ENCODE data around the gene CD244.
"Not testable (repeated sequence)": the region's sequence is repeated elsewhere in the genome, so short reads cannot be mapped to it uniquely, and the experiment has no call there.

Gene CD244, protein sequence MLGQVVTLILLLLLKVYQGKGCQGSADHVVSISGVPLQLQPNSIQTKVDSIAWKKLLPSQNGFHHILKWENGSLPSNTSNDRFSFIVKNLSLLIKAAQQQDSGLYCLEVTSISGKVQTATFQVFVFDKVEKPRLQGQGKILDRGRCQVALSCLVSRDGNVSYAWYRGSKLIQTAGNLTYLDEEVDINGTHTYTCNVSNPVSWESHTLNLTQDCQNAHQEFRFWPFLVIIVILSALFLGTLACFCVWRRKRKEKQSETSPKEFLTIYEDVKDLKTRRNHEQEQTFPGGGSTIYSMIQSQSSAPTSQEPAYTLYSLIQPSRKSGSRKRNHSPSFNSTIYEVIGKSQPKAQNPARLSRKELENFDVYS

GRCh38 chr1:160862203-160863060 lies at the start of gene CD244:
CD244 (minus strand) TSS chr1:160862887; CDS start chr1:160862677, 210 bp downstream.
- peak; percentile 59 for DNase-seq

GRCh38 chr1:160911925-160912324 lies 49.2 kb upstream of the CD244 start:
- DNase-seq = no peak

- no peak for DNase-seq
Observed at GRCh38 chr1:160911441-160911840, 48.8 kb upstream of the CD244 start.

DNA sequence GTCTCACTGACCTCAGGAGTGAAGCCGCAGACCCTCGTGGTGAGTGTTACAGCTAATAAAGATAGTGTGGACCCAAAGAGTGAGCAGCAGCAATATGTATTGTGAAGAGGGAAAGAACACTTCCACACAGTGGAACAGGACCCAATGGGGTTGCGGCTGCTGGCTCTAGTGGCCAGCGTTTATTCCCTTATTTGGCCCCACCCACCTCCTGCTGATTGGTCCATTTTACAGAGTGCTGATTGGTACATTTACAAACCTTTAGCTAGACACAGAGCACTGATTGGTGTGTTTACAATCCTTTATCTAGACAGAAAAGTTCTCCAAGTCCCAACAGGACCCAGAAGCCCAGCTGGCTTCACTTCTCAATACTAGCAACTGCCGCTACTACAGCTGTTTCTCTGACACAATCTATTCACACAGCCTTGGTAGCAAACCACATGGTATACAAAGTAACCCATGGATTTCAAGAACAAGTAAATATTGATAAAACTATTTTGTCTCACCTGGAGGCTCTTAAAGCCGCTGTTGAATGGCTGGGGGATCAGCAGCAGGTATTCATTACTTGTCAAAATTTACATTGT lies 47.6 kb upstream of the CD244 start:
- no peak for DNase-seq

- DNase-seq = no peak
Observed at GRCh38 chr1:160907976-160908375, 45.3 kb upstream of the CD244 start.

DNA sequence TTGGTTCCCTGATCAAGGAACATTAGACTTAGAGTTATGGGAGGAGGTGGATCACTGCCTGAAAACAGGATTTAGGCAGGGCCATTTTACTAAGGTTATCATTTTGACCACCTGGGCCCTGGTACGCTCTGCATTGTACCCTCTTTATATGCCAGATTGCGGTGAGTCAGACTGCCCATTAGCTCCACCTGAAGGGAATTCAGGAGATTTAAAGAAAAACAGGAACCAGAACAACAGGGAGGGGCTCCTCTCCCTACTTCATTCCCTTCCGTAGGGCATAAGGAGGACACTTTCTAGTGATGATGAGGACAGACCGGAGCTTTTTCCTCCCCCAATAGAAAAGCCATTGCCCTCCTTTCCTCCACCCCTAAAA lies 42.9 kb upstream of the CD244 start:
- no peak for DNase-seq

DNA sequence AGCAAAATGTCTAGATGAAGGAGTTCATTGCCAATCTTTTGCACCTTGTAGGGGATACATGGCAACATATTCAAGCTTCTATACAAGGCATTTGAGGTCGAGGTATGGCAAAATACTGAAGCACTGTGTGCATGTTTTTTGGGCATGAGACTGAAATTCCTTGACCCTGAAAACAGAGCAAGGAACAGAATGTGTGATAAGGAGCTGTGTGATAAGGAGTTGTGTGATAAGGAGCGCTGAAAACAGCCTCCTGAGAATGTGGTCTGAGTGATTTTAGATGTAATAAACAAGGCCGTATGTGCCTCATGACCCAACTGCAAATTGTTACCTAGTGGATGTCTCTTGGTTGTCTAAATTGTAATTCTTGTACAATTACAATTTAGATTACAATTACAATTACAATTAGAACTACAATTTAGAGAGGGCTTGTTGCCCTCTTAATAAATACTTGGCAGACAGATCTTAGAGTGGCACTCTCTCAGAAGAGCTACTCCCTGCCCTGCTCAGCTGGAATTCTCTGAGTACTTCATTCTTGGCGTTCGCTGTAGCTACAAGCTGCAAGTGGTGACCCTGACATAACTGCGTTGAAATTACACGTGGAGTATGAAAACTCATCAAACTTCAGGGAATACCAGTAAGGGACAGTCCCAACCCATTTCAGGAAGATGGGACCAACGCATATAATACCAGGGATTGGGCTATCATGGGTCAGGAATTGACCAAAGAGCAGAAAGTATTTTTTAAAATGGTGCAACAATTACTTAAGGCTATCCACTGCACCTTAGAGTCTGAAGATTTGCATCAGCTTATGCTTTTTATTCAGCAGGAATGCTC lies 42.3 kb upstream of the CD244 start:
- DNase-seq = no peak

DNA sequence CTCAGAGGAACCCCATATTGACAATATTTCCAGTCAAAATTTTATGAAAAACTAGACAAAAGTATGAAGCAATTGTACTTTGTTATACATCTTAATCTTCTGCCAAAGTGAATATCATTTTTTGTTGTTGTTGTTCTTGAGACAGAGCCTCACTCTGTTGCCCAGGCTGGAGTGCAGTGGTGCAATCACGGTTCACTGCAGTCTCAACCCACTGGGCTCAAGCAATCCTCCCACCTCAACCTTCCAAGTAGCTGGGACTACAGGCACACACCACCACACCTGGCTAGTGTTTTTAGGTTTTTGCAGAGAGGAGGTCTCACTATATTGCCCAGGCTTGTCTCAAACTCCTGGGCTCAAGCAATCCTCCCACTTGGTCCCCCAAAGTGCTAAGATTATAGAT lies 39.6 kb upstream of the CD244 start:
- DNase-seq = not testable (repeated sequence)

DNA sequence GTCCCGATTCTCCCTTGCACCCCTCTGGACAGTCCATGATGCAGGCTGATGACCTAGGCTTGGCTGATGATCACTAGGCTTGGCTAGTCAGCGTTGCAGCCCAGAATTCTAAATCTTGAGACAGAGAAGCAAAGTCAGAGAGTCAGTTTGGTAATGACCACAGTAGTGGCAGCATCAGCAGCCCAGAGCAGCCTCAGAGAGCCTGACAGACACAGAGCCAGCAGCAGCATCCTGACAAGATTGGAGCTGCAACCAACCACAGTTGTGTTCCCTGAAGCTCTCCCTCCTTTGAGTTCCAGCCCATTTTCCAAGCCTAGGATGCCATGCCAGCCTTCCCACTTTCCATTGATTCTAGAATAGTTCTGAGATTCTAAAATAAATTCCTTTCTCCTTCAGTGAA lies 39.1 kb upstream of the CD244 start:
- no peak for DNase-seq

DNA sequence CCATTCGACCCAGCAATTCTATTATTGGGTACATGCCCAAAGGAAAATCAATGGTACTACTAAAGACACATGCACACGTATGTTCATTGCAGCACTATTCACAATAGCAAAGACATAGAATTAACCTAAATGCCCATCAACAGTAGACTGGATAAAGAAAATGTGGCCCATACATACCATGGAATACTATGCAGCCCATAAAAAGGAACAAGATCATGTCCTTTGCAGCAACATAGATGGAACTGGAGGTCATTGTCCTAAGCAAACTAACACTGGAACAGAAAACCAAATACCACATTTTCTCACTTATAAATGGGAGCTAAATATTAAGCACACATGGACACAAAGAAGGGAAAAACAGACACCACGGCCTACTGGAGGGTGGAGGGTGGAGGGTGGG lies 38.0 kb upstream of the CD244 start:
- not testable (repeated sequence) for DNase-seq

GRCh38 chr1:160894368-160895135 lies 31.9 kb upstream of the CD244 start:
- DNase-seq = not testable (repeated sequence)

GRCh38 chr1:160891474-160891873 lies 28.8 kb upstream of the CD244 start:
- DNase-seq = no peak

- DNase-seq = no peak
Observed at GRCh38 chr1:160888926-160889325, 26.2 kb upstream of the CD244 start.

GRCh38 chr1:160887071-160887470 lies 24.4 kb upstream of the CD244 start:
- no peak for DNase-seq

DNA sequence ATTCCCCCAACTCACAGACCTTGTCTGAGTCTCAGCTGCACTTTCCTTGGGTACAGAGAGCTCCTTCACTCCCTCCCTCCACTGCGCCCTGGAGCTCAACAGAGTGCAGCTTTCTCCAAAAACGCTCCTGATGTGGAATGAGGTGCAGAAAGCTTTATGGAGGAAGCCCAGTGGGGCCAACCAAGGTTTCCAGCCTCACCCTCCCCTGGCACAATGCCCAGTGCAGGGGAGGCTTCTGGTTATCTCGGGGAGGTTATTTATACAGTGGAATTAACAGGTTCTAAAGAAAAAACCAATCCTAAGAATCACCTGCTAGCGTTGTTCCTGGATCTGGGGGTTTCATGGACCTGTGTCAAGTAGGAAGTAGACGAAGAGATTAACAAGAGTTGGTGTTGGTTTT lies 22.4 kb upstream of the CD244 start, which contains the start of gene ITLN1:
Gene ITLN1 (minus strand): TSS at position 139 of the 400 bp plus-strand sequence. CDS start 303 bp downstream, outside the sequence.
- no peak for DNase-seq

GRCh38 chr1:160884579-160884978 lies 21.9 kb upstream of the CD244 start:
- DNase-seq = no peak

DNA sequence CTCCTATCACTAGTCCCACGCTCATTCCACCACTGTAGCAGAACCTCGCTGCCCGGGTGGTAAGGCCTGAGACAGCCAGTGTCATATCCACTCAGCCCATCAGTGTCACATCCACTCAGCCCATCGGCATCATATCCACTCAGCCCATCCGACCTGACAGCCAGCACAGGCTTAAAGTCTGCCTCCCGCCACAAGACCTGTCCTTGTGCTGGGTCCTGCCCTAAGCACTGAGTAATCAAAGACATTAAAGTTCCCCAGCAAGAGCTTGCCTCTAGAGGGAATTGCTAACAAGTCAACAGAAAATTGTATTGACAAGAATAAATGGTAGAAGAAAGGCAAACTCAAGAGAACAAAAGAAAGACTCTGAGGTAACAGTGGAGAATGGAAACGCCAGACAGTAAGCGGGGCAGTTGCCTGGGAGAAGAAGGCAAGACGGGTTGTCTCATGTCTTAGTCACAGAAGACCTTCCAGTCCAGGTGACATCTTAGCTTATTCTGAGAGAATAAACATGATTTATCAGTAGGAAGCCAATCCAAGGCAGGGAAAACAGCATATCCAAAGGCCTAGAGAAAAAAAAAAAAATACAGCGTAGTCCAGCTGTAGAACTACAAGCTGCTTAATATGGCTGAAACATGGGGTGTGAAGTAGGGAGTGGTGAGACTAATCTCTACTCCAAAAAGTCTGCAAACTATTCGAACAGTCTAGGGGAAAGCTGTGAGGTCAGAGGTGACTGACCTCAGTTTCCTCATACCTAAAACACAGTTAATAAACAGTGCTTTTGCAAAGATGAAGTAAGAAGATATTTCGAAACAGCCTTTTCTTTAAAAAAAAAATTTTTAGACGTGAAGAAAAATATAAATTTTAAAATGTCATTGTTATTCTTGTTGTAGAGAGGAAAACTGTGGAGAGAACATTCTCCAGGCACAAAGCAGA lies 21.2 kb upstream of the CD244 start:
- no peak for DNase-seq

GRCh38 chr1:160882582-160882981 lies 19.9 kb upstream of the CD244 start:
- DNase-seq = no peak

DNA sequence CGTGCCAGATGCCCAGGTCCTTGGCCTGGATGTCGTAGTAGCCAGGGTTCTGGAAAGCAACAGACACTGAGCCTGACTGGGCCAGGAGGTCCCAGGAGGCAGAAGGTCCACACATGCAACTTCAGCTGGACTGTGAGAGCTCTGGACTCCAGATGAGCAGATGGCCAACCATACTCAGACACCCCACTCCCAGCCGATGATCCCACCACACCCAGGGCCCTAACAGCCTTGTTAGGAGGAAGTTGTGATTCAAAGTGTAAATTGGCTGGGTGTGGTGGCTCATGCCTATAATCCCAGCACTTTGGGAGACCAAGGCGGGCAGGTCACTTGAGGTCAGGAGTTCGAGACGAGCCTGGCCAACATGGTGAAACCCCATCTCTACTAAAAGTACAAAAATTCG lies 18.6 kb upstream of the CD244 start:
- DNase-seq = not testable (repeated sequence)

DNA sequence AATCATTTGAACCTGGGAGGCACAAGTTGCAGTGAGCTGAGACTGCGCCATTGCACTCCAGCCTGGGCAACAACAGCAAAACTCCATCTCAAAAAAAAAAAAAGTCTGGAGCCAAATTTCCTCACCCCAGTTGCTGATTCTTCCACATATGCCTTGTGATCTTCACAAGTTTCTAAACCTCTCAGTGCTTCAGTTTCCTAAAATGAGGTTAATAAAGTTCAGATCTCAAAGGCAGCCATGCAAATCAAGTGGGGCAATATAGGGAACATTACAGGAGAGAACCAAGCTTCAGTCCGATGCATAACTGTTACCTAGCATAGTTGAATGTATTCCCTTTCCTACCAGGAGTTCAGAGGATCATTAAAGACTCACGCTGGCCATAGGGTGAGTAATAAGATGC lies 17.5 kb upstream of the CD244 start:
- DNase-seq = no peak

DNA sequence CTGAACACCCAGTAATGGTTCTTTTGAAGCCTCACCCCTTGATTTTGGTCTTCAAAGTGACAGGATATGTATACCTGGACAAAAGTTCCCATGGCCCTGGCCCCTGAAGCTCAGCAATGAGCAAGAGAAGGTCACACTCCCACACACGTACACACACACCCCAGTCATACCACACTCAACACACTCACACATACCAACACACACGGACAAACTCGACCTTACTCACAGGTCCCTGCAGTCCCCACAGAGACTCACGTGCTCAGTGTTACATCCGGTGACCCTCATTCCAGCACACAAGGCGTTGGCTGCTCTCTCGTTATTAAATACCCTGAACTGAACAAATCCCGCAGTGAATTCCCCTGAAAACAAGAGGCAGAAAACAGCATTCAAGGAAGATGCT lies 16.4 kb upstream of the CD244 start:
- DNase-seq = no peak
